Stomach (tissue), 4 donors: Measurements from ENCODE around the gene CAMK2G.

Experiments used
- CTCF ChIP-seq, 7 experiments: fragments of 450-650 bp in 4 of 7; fragments of 200-600 bp in 3 of 7; sonication (generic) in 3 of 7; IDR thresholded peaks; one replicate each; pipeline ENCODE4 v1.5.1; 2016 to 2019; ENCODE audit warnings: antibody characterized with exemption in 7 of 7, control low read depth in 2 of 7, mild to moderate bottlenecking in 1 of 7
- EP300 ChIP-seq: sonication (generic); formaldehyde crosslinking; IDR thresholded peaks from one replicate; pipeline ENCODE4 v1.6.1; 2017; ENCODE audit warnings: antibody characterized with exemption
- POLR2A ChIP-seq, 4 donors: fragments of 450-650 bp; IDR thresholded peaks; one replicate each; pipeline ENCODE4 v1.6.1; 2016; ENCODE audit warnings: antibody characterized with exemption in 4 of 4, control low read depth in 2 of 4, mild to moderate bottlenecking in 1 of 4, moderate library complexity in 1 of 4
- POLR2AphosphoS5 ChIP-seq, 3 donors: sonication (generic); formaldehyde crosslinking; IDR thresholded peaks; one replicate each; pipeline ENCODE4 v1.6.1; 2016; ENCODE audit warnings: antibody characterized with exemption in 3 of 3

DNA sequence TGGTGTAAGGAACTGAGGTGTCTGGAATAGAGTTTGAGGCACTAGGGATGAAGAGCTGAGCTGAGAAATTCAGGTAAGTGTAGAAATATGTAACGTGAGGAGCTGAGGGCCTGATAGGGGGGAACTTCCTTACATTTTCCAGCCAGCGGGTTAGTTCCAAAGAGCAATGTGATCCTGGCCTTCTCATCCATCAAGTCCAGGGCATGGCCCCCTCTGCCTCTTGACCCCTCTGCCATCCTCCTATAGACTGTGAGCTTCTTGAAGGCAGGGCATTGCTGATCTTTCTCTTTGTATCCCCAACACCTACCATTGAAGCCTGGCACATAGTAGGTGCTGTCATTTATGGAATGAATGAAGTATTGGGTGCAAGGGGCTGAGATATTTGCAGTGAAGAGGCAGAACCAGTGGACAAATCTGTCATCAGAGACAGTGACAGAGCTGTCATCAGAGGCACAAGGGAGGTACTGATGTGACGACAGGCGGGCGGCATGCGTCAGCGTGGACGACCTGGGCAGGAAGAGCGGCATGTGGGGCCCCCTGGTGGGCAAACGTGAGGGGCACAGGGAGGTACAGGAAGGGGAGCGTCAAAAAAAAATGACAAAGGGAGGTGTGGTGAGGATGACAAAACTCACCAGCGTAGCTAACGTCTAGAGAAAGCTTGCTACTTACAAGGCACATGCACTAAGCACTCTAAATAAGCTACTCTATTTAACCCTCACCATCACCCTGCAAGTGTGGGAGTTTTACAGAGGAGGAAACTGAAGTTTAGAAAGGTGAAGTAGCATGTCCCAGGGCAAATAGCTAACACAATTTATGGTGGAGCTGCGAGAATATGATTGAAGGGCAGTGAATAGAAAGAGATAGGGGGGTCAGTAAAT, 5.2 kb upstream of the CAMK2G start:
- TF ChIP-seq POLR2A (IDR thresholded peaks at IDR 0.05) (no peak), CTCF (IDR thresholded peaks at IDR 0.05) (peak in 6 of 7 experiments; percentile 84 to 99 (median 96)), EP300 (no peak), POLR2AphosphoS5 (IDR thresholded peaks at IDR 0.05) (peak; percentile 32 to 72 (median 71))
